DND-41 (cell line): ENCODE results near the gene MAGEB16.

ENCODE experiments used
- CTCF ChIP-seq: IDR thresholded peaks from 2 replicates; pipeline ENCODE4 v1.5.1; 2012; ENCODE audit warnings: borderline replicate concordance, low read length, moderate library complexity, mild to moderate bottlenecking; ENCODE audit not compliant: poor library complexity, severe bottlenecking; ENCODE audit errors: extremely low read depth
- EZH2 ChIP-seq: IDR thresholded peaks from 3 replicates; pipeline ENCODE4 v1.6.1; 2012; ENCODE audit warnings: borderline replicate concordance, low read depth, mild to moderate bottlenecking, moderate library complexity, low read length, inconsistent platforms; ENCODE audit not compliant: severe bottlenecking

- no peak for TF ChIP-seq CTCF
- no peak for TF ChIP-seq EZH2
These were observed 28.4 kb downstream of the MAGEB16 start for GRCh38 chrX:35826503-35826902.
